ENCODE results near the gene KSR1. TPM values are rescaled to one million over a fixed set of nuclear protein-coding genes. Genes with fewer than 3 reads are reported as not detected.

The KSR1 gene
- total and polyA plus RNA-seq, 2 of the 4 experiments (the other 2 are of a cell fraction), result 12.5 to 21.9 TPM

DNA sequence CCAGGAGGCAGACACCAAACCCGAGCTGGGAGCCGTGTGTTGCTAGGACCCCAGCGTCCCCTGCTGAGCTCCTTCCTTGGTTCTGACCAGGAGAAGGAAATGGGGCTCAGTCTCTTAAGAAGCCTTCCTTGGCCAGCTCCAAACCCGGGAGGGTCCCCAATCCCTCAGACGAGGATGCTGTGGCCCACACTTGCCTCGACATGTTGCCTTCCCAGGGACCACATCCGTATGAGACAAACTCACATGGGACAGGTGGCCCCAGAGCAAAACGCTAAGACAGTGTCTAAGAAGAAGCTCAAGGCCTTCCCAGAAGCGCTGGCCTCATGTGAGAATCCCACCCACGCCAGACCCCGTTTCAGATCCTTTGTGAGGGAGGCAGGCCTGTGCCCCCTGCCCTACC is 194.6 kb downstream of the KSR1 start:
- no peak overlapping the region for H2AK9ac ChIP-seq (replicated peaks; ENCODE audit: low read depth, low read length, poor library complexity)
- BruUV-seq (replicated peaks), result no TSS peak
- intact Hi-C loops (cut with micrococcal nuclease) (loop anchor here (1.0 to 5.0 kb wide), 2 partner anchors 48 to 414 kb away; no protein-coding TSS in a partner anchor), dilution Hi-C loops (cut with HindIII; ENCODE audit: low sequenced_read_pairs, unreplicated experiment) (no loop called here), in situ Hi-C loops (cut with MboI; ENCODE audit: low sequenced_read_pairs) (loop anchor here (10.0 kb wide), 1 partner anchor 234 kb away; no protein-coding TSS in a partner anchor)
- H4K8ac ChIP-seq (ENCODE audit: low read depth in 2 of 2, low read length in 2 of 2), result no peak overlapping the region
- H3K4me2 ChIP-seq (ENCODE audit: low read depth, low read length), result no peak overlapping the region
- TF ChIP-seq POLR2A (IDR thresholded peaks at IDR 0.05; ENCODE audit: low read depth, low read length), result no peak
- TF ChIP-seq, protein P1, sequence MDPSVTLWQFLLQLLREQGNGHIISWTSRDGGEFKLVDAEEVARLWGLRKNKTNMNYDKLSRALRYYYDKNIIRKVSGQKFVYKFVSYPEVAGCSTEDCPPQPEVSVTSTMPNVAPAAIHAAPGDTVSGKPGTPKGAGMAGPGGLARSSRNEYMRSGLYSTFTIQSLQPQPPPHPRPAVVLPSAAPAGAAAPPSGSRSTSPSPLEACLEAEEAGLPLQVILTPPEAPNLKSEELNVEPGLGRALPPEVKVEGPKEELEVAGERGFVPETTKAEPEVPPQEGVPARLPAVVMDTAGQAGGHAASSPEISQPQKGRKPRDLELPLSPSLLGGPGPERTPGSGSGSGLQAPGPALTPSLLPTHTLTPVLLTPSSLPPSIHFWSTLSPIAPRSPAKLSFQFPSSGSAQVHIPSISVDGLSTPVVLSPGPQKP (IDR thresholded peaks at IDR 0.05; ENCODE audit: borderline replicate concordance, low read depth, low read length), result no peak
- TF ChIP-seq CEBPB (IDR thresholded peaks at IDR 0.05; ENCODE audit: low read depth, low read length), result no peak
- no peak for TF ChIP-seq RFX5 (IDR thresholded peaks at IDR 0.05; ENCODE audit: low read depth, low read length)
- TF ChIP-seq CHD1 (IDR thresholded peaks at IDR 0.05; ENCODE audit: low read depth, low read length), result no peak
- TF ChIP-seq, protein P2, sequence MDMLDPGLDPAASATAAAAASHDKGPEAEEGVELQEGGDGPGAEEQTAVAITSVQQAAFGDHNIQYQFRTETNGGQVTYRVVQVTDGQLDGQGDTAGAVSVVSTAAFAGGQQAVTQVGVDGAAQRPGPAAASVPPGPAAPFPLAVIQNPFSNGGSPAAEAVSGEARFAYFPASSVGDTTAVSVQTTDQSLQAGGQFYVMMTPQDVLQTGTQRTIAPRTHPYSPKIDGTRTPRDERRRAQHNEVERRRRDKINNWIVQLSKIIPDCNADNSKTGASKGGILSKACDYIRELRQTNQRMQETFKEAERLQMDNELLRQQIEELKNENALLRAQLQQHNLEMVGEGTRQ (IDR thresholded peaks at IDR 0.05; ENCODE audit: low read depth, low read length), result no peak
- no peak for TF ChIP-seq MAZ (IDR thresholded peaks at IDR 0.05; ENCODE audit: borderline replicate concordance, low read depth, low read length)
- no peak for TF ChIP-seq RCOR1 (IDR thresholded peaks at IDR 0.05; ENCODE audit: insufficient replicate concordance, low read length)
- no peak for TF ChIP-seq MAFK (IDR thresholded peaks at IDR 0.05; ENCODE audit: low read depth, low read length)
- TF ChIP-seq, protein P3, sequence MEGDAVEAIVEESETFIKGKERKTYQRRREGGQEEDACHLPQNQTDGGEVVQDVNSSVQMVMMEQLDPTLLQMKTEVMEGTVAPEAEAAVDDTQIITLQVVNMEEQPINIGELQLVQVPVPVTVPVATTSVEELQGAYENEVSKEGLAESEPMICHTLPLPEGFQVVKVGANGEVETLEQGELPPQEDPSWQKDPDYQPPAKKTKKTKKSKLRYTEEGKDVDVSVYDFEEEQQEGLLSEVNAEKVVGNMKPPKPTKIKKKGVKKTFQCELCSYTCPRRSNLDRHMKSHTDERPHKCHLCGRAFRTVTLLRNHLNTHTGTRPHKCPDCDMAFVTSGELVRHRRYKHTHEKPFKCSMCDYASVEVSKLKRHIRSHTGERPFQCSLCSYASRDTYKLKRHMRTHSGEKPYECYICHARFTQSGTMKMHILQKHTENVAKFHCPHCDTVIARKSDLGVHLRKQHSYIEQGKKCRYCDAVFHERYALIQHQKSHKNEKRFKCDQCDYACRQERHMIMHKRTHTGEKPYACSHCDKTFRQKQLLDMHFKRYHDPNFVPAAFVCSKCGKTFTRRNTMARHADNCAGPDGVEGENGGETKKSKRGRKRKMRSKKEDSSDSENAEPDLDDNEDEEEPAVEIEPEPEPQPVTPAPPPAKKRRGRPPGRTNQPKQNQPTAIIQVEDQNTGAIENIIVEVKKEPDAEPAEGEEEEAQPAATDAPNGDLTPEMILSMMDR (conservative IDR thresholded peaks at IDR 0.05; ENCODE audit: low read depth, low read length), result no peak
- TF ChIP-seq SMC3 (IDR thresholded peaks at IDR 0.05; ENCODE audit: low read depth, low read length), result no peak
- no peak for TF ChIP-seq RAD21 (IDR thresholded peaks at IDR 0.05; ENCODE audit: low read length)
- TF ChIP-seq FOS (IDR thresholded peaks at IDR 0.05; ENCODE audit: low read depth, low read length), result no peak
- TF ChIP-seq BHLHE40 (IDR thresholded peaks at IDR 0.05; ENCODE audit: low read depth, low read length), result no peak
- no peak for TF ChIP-seq NFE2L2 (IDR thresholded peaks at IDR 0.05; ENCODE audit: low read depth, low read length)
- TF ChIP-seq MXI1 (IDR thresholded peaks at IDR 0.05; ENCODE audit: borderline replicate concordance, low read depth, low read length), result no peak
- H3K79me1 ChIP-seq (ENCODE audit: low read depth in 1 of 2, low read length in 2 of 2), result no peaks in the 10 kb centered on the region
- no peak overlapping the region for H3K23ac ChIP-seq (ENCODE audit: low read depth, low read length)
- no peak overlapping the region for H4K91ac ChIP-seq (ENCODE audit: insufficient read depth, low read depth, low read length)
- H3K4ac ChIP-seq (ENCODE audit: low read depth, low read length), result no peak overlapping the region
- no peak overlapping the region for H3K56ac ChIP-seq (ENCODE audit: extremely low read depth, insufficient read depth, low read length)
- no peak overlapping the region for H3K18ac ChIP-seq (ENCODE audit: low read depth, low read length)
- POLR2A ChIA-PET (ENCODE audit: unreplicated experiment), result no interaction called here
- H2BK15ac ChIP-seq (ENCODE audit: low read depth, low read length), result no peak overlapping the region
- no peak overlapping the region for H2BK5ac ChIP-seq (ENCODE audit: low read depth, low read length, poor library complexity, severe bottlenecking)
- H2BK20ac ChIP-seq (ENCODE audit: low read depth, low read length), result no peak overlapping the region
- no peak overlapping the region for H3K14ac ChIP-seq (replicated peaks; ENCODE audit: low read depth, low read length)
- peaks cover 8% of the 10 kb centered on the region; the same call in 1 of the 2 replicates for H3K36me3 ChIP-seq (ENCODE audit: control insufficient read depth, insufficient read depth, low read length)
- no peaks in the 10 kb centered on the region; the same call in 1 of the 2 replicates for H4K20me1 ChIP-seq (ENCODE audit: insufficient read depth, low read length)
- no peak overlapping the region for H3K27ac ChIP-seq (ENCODE audit: insufficient read depth, low read length)
- no peaks in the 10 kb centered on the region for H3K27me3 ChIP-seq (ENCODE audit: control insufficient read depth, insufficient read depth, low read length)
- no peak overlapping the region for H3K4me3 ChIP-seq (ENCODE audit: insufficient read depth, low read depth, low read length)
- no peak overlapping the region for H2AK5ac ChIP-seq (ENCODE audit: low read depth, low read length)
- no peak overlapping the region for H3K9ac ChIP-seq (ENCODE audit: low read depth, low read length)
- no peak overlapping the region for H2BK120ac ChIP-seq (ENCODE audit: low read depth, low read length)
- no peaks in the 10 kb centered on the region for H3K4me1 ChIP-seq (ENCODE audit: control insufficient read depth, insufficient read depth, low read length)
- H3K9me3 ChIP-seq (ENCODE audit: control insufficient read depth, insufficient read depth, low read length), result no peaks in the 10 kb centered on the region
- ATAC-seq (ENCODE audit: low read depth) (no peak), DNase-seq (no peak)
- no peak overlapping the region for H4K5ac ChIP-seq (ENCODE audit: low read depth, low read length)
- 94% methylated on average over 5 of the region's 11 CpGs; no CpG with 5 or more reads in 1 of the 2 experiments for WGBS, 2 experiments (ENCODE audit: extremely low coverage in 2 of 2, insufficient read length in 1 of 2)
- CTCF ChIA-PET, result interaction anchor here (0.8 to 1.7 kb wide), 3 partner anchors 41 to 445 kb away, joined by 3 to 5 read pairs (median 3); no protein-coding TSS in a partner anchor
- H2AFZ ChIP-seq (replicated peaks; ENCODE audit: low read length, poor library complexity), result peak overlapping the region; percentile 56
- no peaks in the 10 kb centered on the region for H3K9me1 ChIP-seq (ENCODE audit: insufficient read depth, low read length)
